Neural cell (in vitro differentiated cells): ENCODE measurements around the gene SLC35B4. TPM values are rescaled to one million over a fixed set of nuclear protein-coding genes. Genes with fewer than 3 reads are reported as not detected.
A peak's percentile ranks its signal among the peaks of the same experiment; 100 is the strongest.

ENCODE experiments used
- H2AFZ ChIP-seq: fragments of 200-600, 300-800 bp; sonication (generic), shearing (Covaris generic); 2 replicates; pipeline ENCODE4 v1.6.0; 2014; ENCODE audit warnings: low read depth, mild to moderate bottlenecking, antibody characterized with exemption, low read length, moderate library complexity
- H3F3A ChIP-seq: fragments of 200-600 bp; shearing (Covaris generic); 2 replicates; pipeline ENCODE4 v1.6.1; 2016; ENCODE audit warnings: mild to moderate bottlenecking, moderate library complexity, mixed read lengths, antibody characterized with exemption, low read length; ENCODE audit not compliant: insufficient read depth, poor library complexity, severe bottlenecking
- H3K27ac ChIP-seq: fragments of 200-600, 300-800 bp; sonication (generic), shearing (Covaris generic); 2 replicates; pipeline ENCODE4 v1.5.1; 2014; ENCODE audit warnings: mild to moderate bottlenecking, low read length, moderate library complexity
- H3K27me3 ChIP-seq: fragments of 300-800, 200-600 bp; sonication (generic), shearing (Covaris generic); 2 replicates; pipeline ENCODE4 v1.6.0; 2014; ENCODE audit warnings: mild to moderate bottlenecking, low read depth, low read length, moderate library complexity; ENCODE audit not compliant: insufficient read depth
- H3K36me3 ChIP-seq: fragments of 300-800, 200-600 bp; sonication (generic), shearing (Covaris generic); 2 replicates; pipeline ENCODE4 v1.5.1; 2014; ENCODE audit warnings: mild to moderate bottlenecking, antibody characterized with exemption, low read length, moderate library complexity; ENCODE audit not compliant: insufficient read depth
- H3K4me2 ChIP-seq: fragments of 300-800, 200-600 bp; sonication (generic), shearing (Covaris generic); 2 replicates; pipeline ENCODE4 v1.6.0; 2014; ENCODE audit warnings: mild to moderate bottlenecking, low read length
- H3K4me3 ChIP-seq: fragments of 300-800, 200-600 bp; sonication (generic), shearing (Covaris generic); 2 replicates; pipeline ENCODE4 v1.5.1; 2014; ENCODE audit warnings: mild to moderate bottlenecking, low read length, moderate library complexity
- H3K79me2 ChIP-seq: fragments of 200-600 bp; shearing (Covaris generic); replicated peaks from 2 replicates; pipeline ENCODE4 v1.6.0; 2014; ENCODE audit warnings: mild to moderate bottlenecking, low read length, moderate library complexity; ENCODE audit not compliant: insufficient read depth
- H3K9ac ChIP-seq: fragments of 300-800, 200-600 bp; sonication (generic), shearing (Covaris generic); 2 replicates; pipeline ENCODE4 v1.6.1; 2016; ENCODE audit warnings: mild to moderate bottlenecking, low read length, mixed read lengths
- H3K9me2 ChIP-seq: fragments of 200-600 bp; shearing (Covaris generic); 2 replicates; pipeline ENCODE4 v1.6.1; 2016; ENCODE audit warnings: mild to moderate bottlenecking, low read length, mixed read lengths; ENCODE audit not compliant: insufficient read depth
- H3K9me3 ChIP-seq: fragments of 200-600, 300-800 bp; sonication (generic), shearing (Covaris generic); 2 replicates; pipeline ENCODE4 v1.6.1; 2016; ENCODE audit warnings: mild to moderate bottlenecking, mixed run types, low read length, moderate library complexity, mixed read lengths
- H4K20me1 ChIP-seq: fragments of 200-600 bp; shearing (Covaris generic); 2 replicates; pipeline ENCODE4 v1.6.1; 2016; ENCODE audit warnings: mild to moderate bottlenecking, mixed run types; ENCODE audit not compliant: insufficient read depth
- CTCF ChIP-seq: fragments of 450-650 bp; IDR thresholded peaks from 2 replicates; pipeline ENCODE4 v1.5.1; 2014; ENCODE audit warnings: antibody characterized with exemption, mild to moderate bottlenecking, moderate library complexity; ENCODE audit not compliant: poor library complexity, severe bottlenecking
- EP300 ChIP-seq: fragments of 450-650 bp; conservative IDR thresholded peaks from 2 replicates; pipeline ENCODE4 v1.6.1; 2014; ENCODE audit warnings: antibody characterized with exemption, mild to moderate bottlenecking, moderate library complexity; ENCODE audit not compliant: poor library complexity, severe bottlenecking
- EZH2 ChIP-seq: fragments of 200-600, 300-800 bp; shearing (Covaris generic), sonication (generic); IDR thresholded peaks from 2 replicates; pipeline ENCODE4 v1.6.1; 2014; ENCODE audit warnings: antibody characterized with exemption, low read length, borderline replicate concordance, mild to moderate bottlenecking; ENCODE audit not compliant: insufficient read depth, poor library complexity, severe bottlenecking
- MXI1 ChIP-seq: fragments of 450-650 bp; conservative IDR thresholded peaks from 2 replicates; pipeline ENCODE4 v1.6.1; 2014; ENCODE audit warnings: antibody characterized with exemption, mild to moderate bottlenecking; ENCODE audit not compliant: poor library complexity, severe bottlenecking
- POLR2AphosphoS5 ChIP-seq: IDR thresholded peaks from 2 replicates; pipeline ENCODE4 v1.6.1; 2012
- RAD21 ChIP-seq: fragments of 450-650 bp; conservative IDR thresholded peaks from 2 replicates; pipeline ENCODE4 v1.6.1; 2014; ENCODE audit warnings: antibody characterized with exemption, mild to moderate bottlenecking, moderate library complexity
- REST ChIP-seq: IDR thresholded peaks from 2 replicates; pipeline ENCODE4 v1.6.1; 2012; ENCODE audit warnings: borderline replicate concordance
- SMC3 ChIP-seq: fragments of 450-650 bp; conservative IDR thresholded peaks from 2 replicates; pipeline ENCODE4 v1.6.1; 2014; ENCODE audit warnings: antibody characterized with exemption, mild to moderate bottlenecking, moderate library complexity; ENCODE audit not compliant: poor library complexity
- TAF1 ChIP-seq: IDR thresholded peaks from 2 replicates; pipeline ENCODE4 v1.6.1; 2012; ENCODE audit warnings: low read depth
- polyA plus RNA-seq: library from polyadenylated mRNA; depleted of rRNA; stranded (reverse); fragments of >200 nt; gene quantifications from 2 replicates; pipeline ENCODE4 v1.2.3, GENCODE V29; 2014

The SLC35B4 gene
- polyA plus RNA-seq, 1 donor from 2014 or later = 30.1 TPM

DNA sequence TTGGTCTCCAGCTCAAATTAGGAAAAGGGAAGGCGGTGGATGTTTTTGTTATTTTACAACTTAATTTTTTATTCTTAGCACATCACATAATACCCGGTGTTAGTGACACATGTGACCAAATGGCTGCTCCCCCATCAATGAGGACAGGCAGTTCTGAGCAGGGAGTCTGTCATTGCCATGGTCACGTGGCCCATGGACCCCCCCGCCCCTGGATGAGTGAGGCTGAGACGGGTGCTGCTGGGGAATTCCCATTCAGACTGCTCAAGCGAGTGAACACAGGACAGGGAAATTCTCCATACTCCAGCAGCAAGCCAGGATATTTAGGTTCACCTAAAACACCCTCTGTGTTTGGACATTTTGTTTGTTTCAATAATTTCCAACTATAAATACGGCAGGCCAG, 34.7 kb upstream of the SLC35B4 start:
- Histone ChIP-seq H2AFZ (no peak overlapping the region), H3K27me3 (no peaks in the 10 kb centered on the region), H3K27ac (peak overlapping the region; percentile 83)

GRCh38 chr7:134350709-134351108, 34.0 kb upstream of the SLC35B4 start:
- Histone ChIP-seq H3K79me2 (no peaks in the 10 kb centered on the region), H3K9me3 (no peaks in the 10 kb centered on the region), H3K4me2 (no peak overlapping the region), H4K20me1 (no peaks in the 10 kb centered on the region), H3K9me2 (no peaks in the 10 kb centered on the region), H3K36me3 (no peaks in the 10 kb centered on the region), H3K27me3 (no peaks in the 10 kb centered on the region), H3F3A (no peaks in the 10 kb centered on the region), H3K9ac (peak overlapping the region; percentile 49), H2AFZ (no peak overlapping the region), H3K4me3 (peak overlapping the region; percentile 23), H3K27ac (peak overlapping the region; percentile 83)
- TF ChIP-seq REST = no peak
- TF ChIP-seq TAF1 = no peak
- no peak for TF ChIP-seq EZH2
- no peak for TF ChIP-seq SMC3
- TF ChIP-seq MXI1 = no peak
- TF ChIP-seq CTCF = no peak
- TF ChIP-seq POLR2AphosphoS5 = peak; percentile 10

More for the DNA sequence above, 34.7 kb upstream of the SLC35B4 start:
- Histone ChIP-seq H3K9ac (peak overlapping the region; percentile 47), H4K20me1 (no peaks in the 10 kb centered on the region), H3K79me2 (no peaks in the 10 kb centered on the region), H3K36me3 (no peaks in the 10 kb centered on the region), H3K9me3 (no peaks in the 10 kb centered on the region), H3K4me2 (peak overlapping the region; percentile 34), H3F3A (no peaks in the 10 kb centered on the region), H3K9me2 (no peaks in the 10 kb centered on the region), H3K4me3 (peak overlapping the region; percentile 23)
- TF ChIP-seq EP300 (no peak), TAF1 (no peak), REST (no peak), RAD21 (no peak), CTCF (no peak), EZH2 (no peak)
